HEK293 (cell line): ENCODE data around the gene TCF7L2.
A peak's percentile ranks its signal among the peaks of the same experiment; 100 is the strongest.

ENCODE experiments used
- PRDM4 ChIP-seq: fragments of 450-650 bp; formaldehyde crosslinking; IDR thresholded peaks from 2 replicates; pipeline ENCODE4 v1.5.1; 2017; ENCODE audit warnings: missing biosample characterization, missing genetic modification characterization
- SP7 ChIP-seq: fragments of 450-650 bp; formaldehyde crosslinking; IDR thresholded peaks from 2 replicates; pipeline ENCODE4 v1.5.1; 2016; ENCODE audit warnings: missing biosample characterization, missing genetic modification characterization
- ZBTB1 ChIP-seq: fragments of 450-650 bp; formaldehyde crosslinking; IDR thresholded peaks from 2 replicates; pipeline ENCODE4 v1.5.1; 2016; ENCODE audit warnings: missing biosample characterization, missing genetic modification characterization
- ZBTB20 ChIP-seq: fragments of 450-650 bp; formaldehyde crosslinking; IDR thresholded peaks from 2 replicates; pipeline ENCODE4 v1.5.1; 2016; ENCODE audit warnings: missing biosample characterization, missing genetic modification characterization
- ZNF10 ChIP-seq: fragments of 450-650 bp; formaldehyde crosslinking; IDR thresholded peaks from 2 replicates; pipeline ENCODE4 v1.5.1; 2017; ENCODE audit warnings: missing biosample characterization, missing genetic modification characterization
- ZNF239 ChIP-seq: fragments of 450-650 bp; formaldehyde crosslinking; IDR thresholded peaks from 2 replicates; pipeline ENCODE4 v1.5.1; 2016; ENCODE audit warnings: missing biosample characterization, missing genetic modification characterization
- ZNF302 ChIP-seq: fragments of 450-650 bp; formaldehyde crosslinking; IDR thresholded peaks from 2 replicates; pipeline ENCODE4 v1.5.1; 2016; ENCODE audit warnings: missing biosample characterization, missing genetic modification characterization, low read depth
- ZNF324 ChIP-seq: fragments of 450-650 bp; formaldehyde crosslinking; IDR thresholded peaks from 2 replicates; pipeline ENCODE4 v1.5.1; 2016; ENCODE audit warnings: missing biosample characterization, missing genetic modification characterization
- ZNF335 ChIP-seq: fragments of 450-650 bp; formaldehyde crosslinking; conservative IDR thresholded peaks from 2 replicates; pipeline ENCODE4 v1.5.1; 2016; ENCODE audit warnings: missing biosample characterization, missing genetic modification characterization
- ZNF366 ChIP-seq: fragments of 450-650 bp; formaldehyde crosslinking; conservative IDR thresholded peaks from 2 replicates; pipeline ENCODE4 v1.5.1; 2016; ENCODE audit warnings: missing biosample characterization, missing genetic modification characterization
- ZNF37A ChIP-seq: fragments of 450-650 bp; IDR thresholded peaks from 2 replicates; pipeline ENCODE4 v1.5.1; 2018; ENCODE audit warnings: missing biosample characterization, missing genetic modification characterization
- ZNF398 ChIP-seq: fragments of 450-650 bp; formaldehyde crosslinking; IDR thresholded peaks from 2 replicates; pipeline ENCODE4 v1.5.1; 2017; ENCODE audit warnings: missing biosample characterization, missing genetic modification characterization
- ZNF404 ChIP-seq: fragments of 450-650 bp; formaldehyde crosslinking; IDR thresholded peaks from 2 replicates; pipeline ENCODE4 v1.5.1; 2017; ENCODE audit warnings: missing biosample characterization, missing genetic modification characterization
- ZNF433 ChIP-seq: fragments of 450-650 bp; formaldehyde crosslinking; IDR thresholded peaks from 2 replicates; pipeline ENCODE4 v1.5.1; 2016; ENCODE audit warnings: missing biosample characterization, missing genetic modification characterization, low read depth
- ZNF449 ChIP-seq: fragments of 450-650 bp; formaldehyde crosslinking; IDR thresholded peaks from 2 replicates; pipeline ENCODE4 v1.5.1; 2017; ENCODE audit warnings: missing biosample characterization, mild to moderate bottlenecking, missing genetic modification characterization, moderate library complexity
- ZNF585B ChIP-seq: fragments of 450-650 bp; formaldehyde crosslinking; IDR thresholded peaks from 2 replicates; pipeline ENCODE4 v1.5.1; 2016; ENCODE audit warnings: missing biosample characterization, missing genetic modification characterization
- ZNF600 ChIP-seq: fragments of 450-650 bp; formaldehyde crosslinking; IDR thresholded peaks from 2 replicates; pipeline ENCODE4 v1.5.1; 2016; ENCODE audit warnings: missing biosample characterization, missing genetic modification characterization
- ZNF654 ChIP-seq: fragments of 450-650 bp; formaldehyde crosslinking; IDR thresholded peaks from 2 replicates; pipeline ENCODE4 v1.5.1; 2016; ENCODE audit warnings: low read depth, missing biosample characterization, missing genetic modification characterization
- TF ChIP-seq, protein P1 (sequence below): fragments of 450-650 bp; formaldehyde crosslinking; IDR thresholded peaks from 2 replicates; pipeline ENCODE4 v1.5.1; 2016; ENCODE audit warnings: missing biosample characterization, missing genetic modification characterization
- TF ChIP-seq, protein P2 (sequence below): fragments of 450-650 bp; formaldehyde crosslinking; conservative IDR thresholded peaks from 2 replicates; pipeline ENCODE4 v1.5.1; 2016; ENCODE audit warnings: low read depth, missing biosample characterization, missing genetic modification characterization

Gene TCF7L2

GRCh38 chr10:112949875-112950507, at the start of gene TCF7L2 (continued):
- peak; percentile 12; the same call in 1 of the 2 replicates for TF ChIP-seq PRDM4 (tag by site-specific recombination)
- peak; percentile 65 for TF ChIP-seq ZNF335 (tag by site-specific recombination)
- TF ChIP-seq ZNF600 (tag by site-specific recombination), result no peak
- TF ChIP-seq ZNF404 (tag by site-specific recombination), result no peak
- TF ChIP-seq, protein P1, sequence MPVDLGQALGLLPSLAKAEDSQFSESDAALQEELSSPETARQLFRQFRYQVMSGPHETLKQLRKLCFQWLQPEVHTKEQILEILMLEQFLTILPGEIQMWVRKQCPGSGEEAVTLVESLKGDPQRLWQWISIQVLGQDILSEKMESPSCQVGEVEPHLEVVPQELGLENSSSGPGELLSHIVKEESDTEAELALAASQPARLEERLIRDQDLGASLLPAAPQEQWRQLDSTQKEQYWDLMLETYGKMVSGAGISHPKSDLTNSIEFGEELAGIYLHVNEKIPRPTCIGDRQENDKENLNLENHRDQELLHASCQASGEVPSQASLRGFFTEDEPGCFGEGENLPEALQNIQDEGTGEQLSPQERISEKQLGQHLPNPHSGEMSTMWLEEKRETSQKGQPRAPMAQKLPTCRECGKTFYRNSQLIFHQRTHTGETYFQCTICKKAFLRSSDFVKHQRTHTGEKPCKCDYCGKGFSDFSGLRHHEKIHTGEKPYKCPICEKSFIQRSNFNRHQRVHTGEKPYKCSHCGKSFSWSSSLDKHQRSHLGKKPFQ (tag by site-specific recombination), result peak; percentile 36; the same call in 1 of the 2 replicates
- TF ChIP-seq ZBTB20 (tag by site-specific recombination), result peak; percentile 86
- TF ChIP-seq SP7 (tag by site-specific recombination), result peak; percentile 61
- no peak for TF ChIP-seq ZNF433 (tag by site-specific recombination)
- no peak for TF ChIP-seq ZNF654
- no peak for TF ChIP-seq ZNF585B (tag by site-specific recombination)
- TF ChIP-seq ZNF398 (tag by site-specific recombination), result peak; percentile 96
- no peak for TF ChIP-seq ZNF37A (tag by site-specific recombination)
- TF ChIP-seq ZNF302, result no peak
- no peak; the same call in 1 of the 2 replicates for TF ChIP-seq ZNF324 (tag by site-specific recombination)
- no peak for TF ChIP-seq ZNF239
- TF ChIP-seq ZNF366 (tag by site-specific recombination), result peak; percentile 96
- TF ChIP-seq ZNF10 (tag by site-specific recombination), result no peak
- no peak for TF ChIP-seq ZNF449 (tag by site-specific recombination)
- TF ChIP-seq ZBTB1, result no peak
- TF ChIP-seq, protein P2, sequence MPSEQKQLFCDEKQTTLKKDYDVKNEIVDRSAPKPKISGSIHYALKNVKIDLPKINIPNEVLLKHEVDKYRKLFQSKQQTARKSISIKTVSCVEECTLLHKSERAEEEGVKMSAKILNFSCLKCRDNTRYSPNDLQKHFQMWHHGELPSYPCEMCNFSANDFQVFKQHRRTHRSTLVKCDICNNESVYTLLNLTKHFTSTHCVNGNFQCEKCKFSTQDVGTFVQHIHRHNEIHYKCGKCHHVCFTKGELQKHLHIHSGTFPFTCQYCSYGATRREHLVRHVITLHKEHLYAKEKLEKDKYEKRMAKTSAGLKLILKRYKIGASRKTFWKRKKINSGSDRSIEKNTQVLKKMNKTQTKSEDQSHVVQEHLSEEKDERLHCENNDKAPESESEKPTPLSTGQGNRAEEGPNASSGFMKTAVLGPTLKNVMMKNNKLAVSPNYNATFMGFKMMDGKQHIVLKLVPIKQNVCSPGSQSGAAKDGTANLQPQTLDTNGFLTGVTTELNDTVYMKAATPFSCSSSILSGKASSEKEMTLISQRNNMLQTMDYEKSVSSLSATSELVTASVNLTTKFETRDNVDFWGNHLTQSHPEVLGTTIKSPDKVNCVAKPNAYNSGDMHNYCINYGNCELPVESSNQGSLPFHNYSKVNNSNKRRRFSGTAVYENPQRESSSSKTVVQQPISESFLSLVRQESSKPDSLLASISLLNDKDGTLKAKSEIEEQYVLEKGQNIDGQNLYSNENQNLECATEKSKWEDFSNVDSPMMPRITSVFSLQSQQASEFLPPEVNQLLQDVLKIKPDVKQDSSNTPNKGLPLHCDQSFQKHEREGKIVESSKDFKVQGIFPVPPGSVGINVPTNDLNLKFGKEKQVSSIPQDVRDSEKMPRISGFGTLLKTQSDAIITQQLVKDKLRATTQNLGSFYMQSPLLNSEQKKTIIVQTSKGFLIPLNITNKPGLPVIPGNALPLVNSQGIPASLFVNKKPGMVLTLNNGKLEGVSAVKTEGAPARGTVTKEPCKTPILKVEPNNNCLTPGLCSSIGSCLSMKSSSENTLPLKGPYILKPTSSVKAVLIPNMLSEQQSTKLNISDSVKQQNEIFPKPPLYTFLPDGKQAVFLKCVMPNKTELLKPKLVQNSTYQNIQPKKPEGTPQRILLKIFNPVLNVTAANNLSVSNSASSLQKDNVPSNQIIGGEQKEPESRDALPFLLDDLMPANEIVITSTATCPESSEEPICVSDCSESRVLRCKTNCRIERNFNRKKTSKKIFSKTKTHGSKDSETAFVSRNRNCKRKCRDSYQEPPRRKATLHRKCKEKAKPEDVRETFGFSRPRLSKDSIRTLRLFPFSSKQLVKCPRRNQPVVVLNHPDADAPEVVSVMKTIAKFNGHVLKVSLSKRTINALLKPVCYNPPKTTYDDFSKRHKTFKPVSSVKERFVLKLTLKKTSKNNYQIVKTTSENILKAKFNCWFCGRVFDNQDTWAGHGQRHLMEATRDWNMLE, result no peak
